ENCODE measurements around the gene JAK2. TPM values are rescaled to one million over a fixed set of nuclear protein-coding genes. Genes with fewer than 3 reads are reported as not detected.
A peak's percentile ranks its signal among the peaks of the same experiment; 100 is the strongest.

Gene JAK2
- total RNA-seq, 6 donors from 2014 or later: 19.6 to 52.9 (median 26.0) TPM

- Histone ChIP-seq H3K36me3 (no peaks in the 10 kb centered on the region), H3K4me3 (peak overlapping the region in 3 of 4 donors; percentile 74 to 91 (median 86)), H3K27me3 (no peaks in the 10 kb centered on the region), H3K27ac (peak overlapping the region; percentile 96 to 99 (median 98)), H3K9me3 (no peaks in the 10 kb centered on the region), H3K4me1 (peaks cover 44 to 47% (median 46%) of the 10 kb centered on the region in 4 donors)
- DNase-seq (no peak), ATAC-seq (ENCODE audit: low FRiP score in 2 of 2) (no peak)
- 1% methylated on average over 3 of the region's 3 CpGs for WGBS, 2 donors
- TF ChIP-seq CTCF (IDR thresholded peaks at IDR 0.05) (no peak), POLR2A (IDR thresholded peaks at IDR 0.05) (no peak), EP300 (IDR thresholded peaks at IDR 0.05) (no peak), POLR2AphosphoS5 (IDR thresholded peaks at IDR 0.05) (no peak)
These were observed 1.2 kb downstream of the JAK2 start for GRCh38 chr9:4986296-4986695.

- Histone ChIP-seq H3K36me3 (peaks cover 0 to 2% (median 0%) of the 10 kb centered on the region in 4 donors), H3K4me3 (peak overlapping the region in 3 of 4 donors; percentile 74 to 91 (median 86)), H3K27me3 (no peaks in the 10 kb centered on the region), H3K27ac (peak overlapping the region in 1 of 4 donors; percentile 98), H3K9me3 (no peaks in the 10 kb centered on the region), H3K4me1 (peaks cover 44 to 47% (median 46%) of the 10 kb centered on the region in 4 donors)
- ATAC-seq (ENCODE audit: low FRiP score in 2 of 2): no peak
- WGBS, 2 donors: 65 to 67% methylated on average over 4 of the region's 4 CpGs
- TF ChIP-seq POLR2A (IDR thresholded peaks at IDR 0.05) (no peak), CTCF (IDR thresholded peaks at IDR 0.05) (no peak), EP300 (IDR thresholded peaks at IDR 0.05) (no peak), POLR2AphosphoS5 (IDR thresholded peaks at IDR 0.05) (no peak)
- no peak for DNase-seq
These were observed 1.7 kb downstream of the JAK2 start for GRCh38 chr9:4986783-4987182.

- Histone ChIP-seq H3K27ac (peak overlapping the region; percentile 3 to 49 (median 28)), H3K4me3 (peak overlapping the region in 3 of 4 donors; percentile 1 to 91 (median 86)), H3K9me3 (peaks cover 0 to 5% (median under 1%) of the 10 kb centered on the region in 4 donors), H3K4me1 (peaks cover 44 to 47% (median 46%) of the 10 kb centered on the region in 4 donors), H3K36me3 (peaks cover 0 to 13% (median 8%) of the 10 kb centered on the region in 4 donors), H3K27me3 (no peaks in the 10 kb centered on the region)
- TF ChIP-seq POLR2A (IDR thresholded peaks at IDR 0.05) (no peak), CTCF (IDR thresholded peaks at IDR 0.05) (peak; percentile 54 to 80 (median 68))
- no peak for DNase-seq
- no peak for ATAC-seq (ENCODE audit: low FRiP score in 2 of 2)
- WGBS, 2 donors: 18 to 26% methylated on average over 2 of the region's 2 CpGs
These were observed 2.9 kb downstream of the JAK2 start for GRCh38 chr9:4987961-4988421.

GRCh38 chr9:4992872-4993271 is 7.8 kb downstream of the JAK2 start:
- no peak for DNase-seq
- no peak overlapping the region for H3K27ac ChIP-seq
- WGBS, 2 donors: 75 to 84% methylated on average over 1 of the region's 1 CpG

More at GRCh38 chr9:4992872-4993271, 7.8 kb downstream of the JAK2 start:
- peaks cover 0 to 6% (median 2%) of the 10 kb centered on the region in 4 donors for H3K9me3 ChIP-seq
- no peak for ATAC-seq (ENCODE audit: low FRiP score in 2 of 2)
- H3K4me3 ChIP-seq: no peak overlapping the region
- TF ChIP-seq CTCF (IDR thresholded peaks at IDR 0.05): no peak
- no peak for TF ChIP-seq POLR2A (IDR thresholded peaks at IDR 0.05)
- no peak for TF ChIP-seq EP300 (IDR thresholded peaks at IDR 0.05)
- TF ChIP-seq POLR2AphosphoS5 (IDR thresholded peaks at IDR 0.05): no peak
- H3K36me3 ChIP-seq: peaks cover 0 to 18% (median 8%) of the 10 kb centered on the region in 4 donors
- H3K27me3 ChIP-seq: no peaks in the 10 kb centered on the region
- peaks cover 21 to 30% (median 27%) of the 10 kb centered on the region in 4 donors for H3K4me1 ChIP-seq
